Measurements from ENCODE around the gene HNRNPA0.

DNA sequence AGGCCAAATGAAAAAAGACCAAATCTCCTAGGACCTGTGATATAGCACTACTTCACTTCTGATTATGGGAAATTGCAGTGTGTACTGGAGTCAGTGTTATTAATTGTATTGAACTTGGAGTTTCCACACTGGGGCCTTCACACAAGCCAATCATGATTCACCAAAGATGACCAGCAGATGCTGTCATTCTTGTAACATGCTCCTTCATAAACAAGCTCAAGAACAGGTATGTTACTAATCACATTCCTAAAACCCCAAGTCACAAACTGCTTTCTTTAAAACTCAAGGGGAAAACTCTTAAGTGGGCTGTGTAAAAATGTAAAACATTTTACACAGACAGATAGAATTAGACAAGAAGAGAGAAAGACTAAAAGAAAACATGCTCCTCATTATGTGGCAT is 23.8 kb downstream of the HNRNPA0 start:
- TF ChIP-seq CTCF (IDR thresholded peaks at IDR 0.05; ENCODE audit: low read depth, low read length): no peak
- TF ChIP-seq EZH2phosphoT487 (IDR thresholded peaks at IDR 0.05; ENCODE audit: low read depth): no peak

Measured in OCI-LY3 (cell line).